Naive B cell (primary cell): Measurements from ENCODE around the gene ABO. TPM values are rescaled to one million over a fixed set of nuclear protein-coding genes. Genes with fewer than 3 reads are reported as not detected.
"Not testable (repeated sequence)": the region's sequence is repeated elsewhere in the genome, so short reads cannot be mapped to it uniquely, and the experiment has no call there.

Experiments used
- ATAC-seq, 2 donors: fragments of 150-1000 bp; cut with Tn5 transposase; 2 replicates each; pipeline ENCODE4 v1.10.0; 2021; ENCODE audit warnings: low read depth in 2 of 2, mild to moderate bottlenecking in 2 of 2, moderate library complexity in 2 of 2
- DNase-seq: peaks from one replicate; pipeline ENCODE4 v3.0.0; 2022
- H3K27ac Mint-ChIP-seq, 6 donors: one replicate each; pipeline ENCODE4 v1.8.0; 2020 to 2022; ENCODE audit warnings: mild to moderate bottlenecking in 6 of 6, mixed read lengths in 6 of 6, moderate library complexity in 5 of 6, inconsistent platforms in 2 of 6
- H3K27me3 Mint-ChIP-seq, 3 donors: one replicate each; pipeline ENCODE4 v1.8.0; 2021 to 2022; ENCODE audit warnings: mixed read lengths in 3 of 3, mild to moderate bottlenecking in 1 of 3
- H3K36me3 Mint-ChIP-seq, 2 donors: one replicate each; pipeline ENCODE4 v1.8.0; 2020 to 2022; ENCODE audit warnings: mixed read lengths in 2 of 2, inconsistent platforms in 1 of 2, mild to moderate bottlenecking in 1 of 2
- H3K4me1 Mint-ChIP-seq, 3 donors: one replicate each; pipeline ENCODE4 v1.8.0; 2020 to 2022; ENCODE audit warnings: mixed read lengths in 3 of 3, inconsistent platforms in 1 of 3, mild to moderate bottlenecking in 1 of 3, moderate library complexity in 1 of 3
- H3K4me3 Mint-ChIP-seq, 8 donors: one replicate each; pipeline ENCODE4 v1.8.0; 2020 to 2022; ENCODE audit warnings: mild to moderate bottlenecking in 8 of 8, mixed read lengths in 8 of 8, moderate library complexity in 8 of 8, inconsistent platforms in 2 of 8
- H3K9me3 Mint-ChIP-seq, 7 donors: one replicate each; pipeline ENCODE4 v1.8.0; 2020 to 2022; ENCODE audit warnings: mixed read lengths in 7 of 7, mild to moderate bottlenecking in 5 of 7, inconsistent platforms in 2 of 7, moderate library complexity in 1 of 7
- polyA plus RNA-seq, 6 donors: library from polyadenylated mRNA; unstranded; fragments of 300-500 nt; fragmentation: Illumina TruSeq; gene quantifications; one replicate each; pipeline ENCODE4 v1.2.3, GENCODE V29; 2021; ENCODE audit warnings: low read depth in 6 of 6

The ABO gene
- polyA plus RNA-seq, 6 donors from 2014 or later = 0.93 to 0.94 TPM; not detected in 4

DNA sequence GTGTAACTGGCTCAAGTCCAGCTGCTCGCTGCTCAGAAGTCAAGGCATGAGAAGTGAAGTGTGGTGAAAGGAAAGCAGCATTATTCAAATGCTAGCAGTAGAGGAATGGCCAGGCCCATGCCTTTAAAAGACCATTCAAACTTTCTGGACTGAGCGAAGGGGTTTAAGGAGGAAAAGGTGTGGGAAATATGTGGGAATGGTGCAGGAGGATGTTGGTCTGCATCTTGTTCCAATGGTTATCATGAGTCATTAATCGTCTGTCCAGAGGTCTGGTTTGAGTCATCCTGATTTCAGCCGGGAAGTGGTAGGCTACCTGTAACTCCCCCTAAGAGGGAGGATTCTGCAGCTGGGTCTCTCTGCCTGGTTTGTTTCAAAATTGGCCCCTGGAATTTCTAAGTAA lies 60.7 kb downstream of the ABO start:
- H3K27ac Mint-ChIP-seq, ATAC-seq, H3K4me1 Mint-ChIP-seq, DNase-seq, H3K36me3 Mint-ChIP-seq, H3K4me3 Mint-ChIP-seq: not testable (repeated sequence)
- peaks cover 0 to 22% (median 8%) of the 10 kb centered on the region in 7 donors for H3K9me3 Mint-ChIP-seq
- peaks cover 23 to 63% (median 59%) of the 10 kb centered on the region in 3 donors for H3K27me3 Mint-ChIP-seq

DNA sequence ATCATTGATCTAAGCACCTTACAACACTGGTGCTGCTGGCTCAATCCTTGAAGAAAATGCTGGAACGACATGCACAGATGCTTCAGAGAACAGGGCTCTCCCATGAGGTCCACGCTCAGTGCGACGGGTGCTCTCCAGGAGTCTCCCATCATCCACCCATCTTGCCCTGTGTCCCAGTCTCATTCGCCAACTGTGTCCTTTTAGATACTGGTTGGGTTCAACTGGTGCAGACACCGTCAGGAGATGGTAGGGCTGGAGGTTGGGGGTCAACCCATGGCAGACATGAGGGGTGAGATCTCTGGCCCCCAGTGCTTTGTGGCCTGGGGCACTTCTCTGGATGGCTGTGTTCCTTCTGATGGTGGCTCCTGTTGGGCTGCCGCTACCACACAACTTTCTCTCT lies 64.4 kb downstream of the ABO start:
- ATAC-seq (no peak), DNase-seq (no peak)
- Mint-ChIP-seq H3K4me3 (no peak overlapping the region), H3K4me1 (no peaks in the 10 kb centered on the region), H3K9me3 (peaks cover 0 to 21% (median 8%) of the 10 kb centered on the region in 7 donors), H3K27ac (no peak overlapping the region), H3K36me3 (no peaks in the 10 kb centered on the region), H3K27me3 (peaks cover 13 to 56% (median 48%) of the 10 kb centered on the region in 3 donors)

DNA sequence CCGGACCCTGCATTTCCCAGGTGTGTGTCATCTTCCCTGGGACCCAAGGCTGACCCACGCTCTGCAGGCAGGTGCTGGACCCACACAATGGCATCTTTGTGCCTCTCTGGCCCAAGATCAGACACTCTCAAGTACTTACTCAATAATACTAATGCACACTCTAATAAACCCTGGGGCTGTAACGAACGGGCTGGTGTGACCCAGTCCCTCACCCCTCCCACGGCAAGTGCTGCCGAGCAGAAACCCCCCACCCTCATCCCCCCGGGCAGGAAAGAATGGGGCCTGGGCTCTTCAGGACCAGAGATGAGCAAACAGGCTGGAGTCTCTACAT lies 64.8 kb downstream of the ABO start:
- H3K4me1 Mint-ChIP-seq = no peaks in the 10 kb centered on the region
- H3K27me3 Mint-ChIP-seq = peaks cover 10 to 56% (median 49%) of the 10 kb centered on the region in 3 donors

DNA sequence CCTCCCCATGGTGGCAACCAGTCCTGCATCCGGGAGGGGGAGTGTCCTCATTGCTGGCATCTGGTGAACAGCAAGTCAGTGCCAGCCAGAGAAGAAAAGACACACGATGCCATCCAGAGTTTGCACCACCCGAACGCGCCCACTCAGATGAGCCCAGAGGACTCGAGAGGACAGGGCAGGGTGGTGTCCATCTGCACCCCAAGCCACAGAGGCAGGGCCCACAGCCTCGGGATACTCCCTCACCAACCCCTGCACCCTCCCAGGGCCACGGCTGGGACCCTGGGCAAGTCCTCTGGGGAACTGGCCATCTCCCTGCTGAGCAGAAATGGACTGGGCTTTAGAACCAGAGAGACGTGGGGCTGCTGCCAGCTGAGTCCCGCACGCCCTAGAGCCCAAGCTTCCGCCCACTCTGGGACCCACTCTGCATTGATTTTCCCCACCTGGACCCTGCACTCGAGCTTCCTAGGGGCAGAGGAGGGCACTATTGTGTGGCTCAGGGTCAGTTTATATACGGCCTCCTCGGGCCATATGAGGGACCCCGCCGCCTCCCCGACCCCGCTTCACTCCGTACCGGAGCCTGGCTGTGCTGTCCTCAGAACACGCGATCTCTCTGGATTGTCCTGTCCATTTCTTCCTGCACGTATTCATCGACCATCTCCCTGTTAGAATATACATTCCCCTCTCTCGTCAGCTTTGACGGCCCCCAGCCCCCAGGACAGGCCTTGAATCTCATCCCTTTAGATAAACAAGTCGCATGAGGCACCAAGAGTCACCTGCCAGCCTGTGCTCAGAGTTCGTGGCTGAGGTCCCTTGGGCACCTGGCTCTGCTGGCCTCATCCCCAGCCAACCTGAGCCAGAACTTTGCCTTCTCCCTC lies 65.4 kb downstream of the ABO start:
- not testable (repeated sequence) for DNase-seq, H3K4me1 Mint-ChIP-seq, H3K4me3 Mint-ChIP-seq, H3K27ac Mint-ChIP-seq, ATAC-seq, H3K36me3 Mint-ChIP-seq
- Mint-ChIP-seq H3K9me3 (peaks cover 0 to 12% (median 3%) of the 10 kb centered on the region in 7 donors), H3K27me3 (peaks cover 5 to 56% (median 50%) of the 10 kb centered on the region in 3 donors)

More for the DNA sequence above, 64.8 kb downstream of the ABO start:
- ATAC-seq (no peak), DNase-seq (no peak)
- H3K27ac Mint-ChIP-seq = no peak overlapping the region
- no peaks in the 10 kb centered on the region for H3K36me3 Mint-ChIP-seq
- H3K9me3 Mint-ChIP-seq = peaks cover 0 to 17% (median 6%) of the 10 kb centered on the region in 7 donors
- H3K4me3 Mint-ChIP-seq = no peak overlapping the region

DNA sequence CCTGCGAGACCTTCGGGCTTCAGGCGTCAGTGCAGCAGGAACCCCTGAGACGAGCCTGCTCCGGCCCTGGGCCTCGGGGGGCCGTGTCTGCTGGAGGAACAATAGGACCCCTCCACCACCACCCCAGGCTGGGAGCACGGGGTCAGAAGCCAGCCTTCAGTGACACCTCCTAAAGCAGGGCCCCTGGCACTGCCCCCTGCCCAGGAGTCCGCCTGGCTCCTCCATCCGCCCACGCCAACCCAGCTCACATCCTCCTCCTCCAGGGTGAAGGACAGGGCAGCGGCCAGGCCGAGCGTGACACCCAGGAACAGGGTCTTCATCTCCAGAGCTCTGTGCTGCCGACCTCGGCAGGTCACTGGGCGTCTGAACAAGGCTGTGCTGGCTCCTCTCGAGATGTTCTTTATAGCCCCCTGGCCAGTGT lies 66.1 kb downstream of the ABO start, which contains the start of gene OBP2B:
Gene OBP2B, minus strand, starts transcription at position 371 of the 421 bp plus-strand sequence. Its CDS starts 51 bp downstream, at position 320.
- H3K9me3 Mint-ChIP-seq, H3K27ac Mint-ChIP-seq, DNase-seq, H3K4me3 Mint-ChIP-seq, ATAC-seq, H3K4me1 Mint-ChIP-seq, H3K36me3 Mint-ChIP-seq: not testable (repeated sequence)
- peaks cover 5 to 51% (median 49%) of the 10 kb centered on the region in 3 donors for H3K27me3 Mint-ChIP-seq

DNA sequence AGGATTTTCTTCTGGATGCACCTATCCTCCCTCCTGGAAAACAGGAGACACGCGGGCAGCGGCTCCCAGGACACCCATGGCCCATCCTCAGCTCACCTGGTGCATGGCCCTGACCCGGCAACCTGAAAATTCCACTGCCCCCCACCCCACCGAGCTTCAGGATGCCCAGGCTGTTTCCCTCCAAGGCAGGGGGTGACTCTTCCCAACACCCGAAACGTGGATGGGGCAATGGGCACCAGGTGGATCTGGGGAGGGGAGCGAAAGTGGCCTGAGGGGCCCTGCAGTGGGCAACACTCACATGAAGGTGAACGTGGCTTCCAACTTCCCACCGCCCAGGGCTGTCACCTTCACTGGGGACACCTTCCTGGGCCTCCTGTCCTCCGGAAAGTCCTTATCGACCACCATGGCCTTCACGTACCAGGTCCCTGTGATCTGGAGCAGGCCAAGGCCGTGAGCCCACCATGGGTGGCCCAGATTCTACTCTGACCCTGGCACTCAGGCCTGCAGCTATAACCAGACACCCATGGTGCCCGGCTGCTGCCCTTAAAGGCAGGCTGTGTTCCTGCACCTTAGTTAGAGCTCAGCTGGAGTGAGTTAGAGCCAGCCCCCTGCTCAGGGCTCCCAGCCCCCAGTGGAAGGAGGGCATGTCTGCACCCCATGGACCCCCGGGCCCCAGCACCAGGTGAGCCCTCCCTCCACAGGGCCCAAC lies 66.7 kb downstream of the ABO start:
- H3K4me1 Mint-ChIP-seq, H3K4me3 Mint-ChIP-seq: not testable (repeated sequence)

DNA sequence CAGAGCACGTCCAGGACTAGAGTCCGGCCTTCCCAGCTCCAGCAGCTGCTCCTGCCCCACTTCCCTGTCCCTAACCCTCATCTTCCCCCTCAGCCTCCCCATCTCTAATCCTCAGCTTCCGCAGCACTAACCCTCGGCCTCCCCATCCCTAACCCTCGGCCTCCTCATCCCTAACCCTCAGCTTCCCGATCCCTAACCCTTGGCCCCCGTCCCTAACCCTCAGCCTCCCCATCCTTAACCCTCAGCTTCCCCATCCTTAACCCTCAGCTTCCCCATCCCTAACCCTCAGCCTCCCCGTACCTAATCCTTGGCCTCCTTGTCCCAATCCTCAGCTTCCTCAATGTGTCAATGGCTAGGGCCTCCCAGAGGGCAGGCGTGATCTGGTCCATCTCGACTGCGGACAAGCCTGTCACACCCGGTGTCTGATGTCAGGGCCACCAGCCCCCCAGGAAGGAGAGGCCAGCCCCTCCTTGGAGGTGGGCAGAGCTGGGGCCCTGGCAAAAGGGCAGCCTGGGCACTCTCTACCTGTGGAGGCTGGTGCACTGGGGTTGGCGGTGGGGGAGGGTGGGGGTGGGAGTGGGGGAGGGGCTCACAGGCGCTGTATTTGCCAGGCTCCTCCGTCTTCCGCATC lies 67.3 kb downstream of the ABO start:
- Mint-ChIP-seq H3K27me3 (peaks cover 5 to 53% (median 49%) of the 10 kb centered on the region in 3 donors), H3K4me1 (no peaks in the 10 kb centered on the region)
- DNase-seq = no peak

More for the DNA sequence above, 66.7 kb downstream of the ABO start:
- H3K27ac Mint-ChIP-seq, ATAC-seq, H3K9me3 Mint-ChIP-seq, DNase-seq, H3K36me3 Mint-ChIP-seq: not testable (repeated sequence)
- H3K27me3 Mint-ChIP-seq = peaks cover 5 to 51% (median 48%) of the 10 kb centered on the region in 3 donors

DNA sequence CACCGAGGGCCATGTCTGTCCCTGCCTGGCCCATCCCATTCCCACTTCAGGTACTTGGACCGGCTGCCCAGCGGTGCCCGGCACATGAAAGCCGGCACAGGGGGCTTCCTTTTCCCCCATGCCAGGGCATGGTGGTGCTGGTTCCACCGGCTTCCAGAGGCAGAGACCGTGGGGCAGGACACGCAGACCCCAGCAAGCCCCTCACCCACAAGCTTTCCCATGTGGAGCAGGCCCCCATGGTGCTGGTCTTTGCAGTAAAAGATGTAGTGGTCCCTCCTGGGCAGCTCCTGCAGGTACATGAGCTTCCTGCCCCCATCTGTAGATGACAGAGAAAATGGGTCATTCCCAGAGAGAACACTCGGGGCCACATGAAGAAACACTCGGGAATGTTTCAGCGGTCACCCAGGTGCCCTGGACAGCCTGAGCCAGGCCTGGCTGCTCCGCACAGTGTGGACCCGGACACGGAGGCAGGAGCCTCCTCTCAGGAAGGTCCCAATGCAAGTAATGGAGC lies 67.9 kb downstream of the ABO start:
- Mint-ChIP-seq H3K27me3 (peaks cover 5 to 54% (median 50%) of the 10 kb centered on the region in 3 donors), H3K4me3 (no peak overlapping the region), H3K4me1 (no peaks in the 10 kb centered on the region), H3K27ac (no peak overlapping the region), H3K36me3 (no peaks in the 10 kb centered on the region), H3K9me3 (peaks cover 0 to 6% (median 2%) of the 10 kb centered on the region in 7 donors)
- DNase-seq (no peak), ATAC-seq (no peak)

More for the DNA sequence above, 67.3 kb downstream of the ABO start:
- Mint-ChIP-seq H3K36me3 (no peaks in the 10 kb centered on the region), H3K4me3 (no peak overlapping the region), H3K9me3 (peaks cover 0 to 6% (median 3%) of the 10 kb centered on the region in 7 donors), H3K27ac (peak overlapping the region in 1 of 6 donors; percentile 87)
- ATAC-seq = no peak

DNA sequence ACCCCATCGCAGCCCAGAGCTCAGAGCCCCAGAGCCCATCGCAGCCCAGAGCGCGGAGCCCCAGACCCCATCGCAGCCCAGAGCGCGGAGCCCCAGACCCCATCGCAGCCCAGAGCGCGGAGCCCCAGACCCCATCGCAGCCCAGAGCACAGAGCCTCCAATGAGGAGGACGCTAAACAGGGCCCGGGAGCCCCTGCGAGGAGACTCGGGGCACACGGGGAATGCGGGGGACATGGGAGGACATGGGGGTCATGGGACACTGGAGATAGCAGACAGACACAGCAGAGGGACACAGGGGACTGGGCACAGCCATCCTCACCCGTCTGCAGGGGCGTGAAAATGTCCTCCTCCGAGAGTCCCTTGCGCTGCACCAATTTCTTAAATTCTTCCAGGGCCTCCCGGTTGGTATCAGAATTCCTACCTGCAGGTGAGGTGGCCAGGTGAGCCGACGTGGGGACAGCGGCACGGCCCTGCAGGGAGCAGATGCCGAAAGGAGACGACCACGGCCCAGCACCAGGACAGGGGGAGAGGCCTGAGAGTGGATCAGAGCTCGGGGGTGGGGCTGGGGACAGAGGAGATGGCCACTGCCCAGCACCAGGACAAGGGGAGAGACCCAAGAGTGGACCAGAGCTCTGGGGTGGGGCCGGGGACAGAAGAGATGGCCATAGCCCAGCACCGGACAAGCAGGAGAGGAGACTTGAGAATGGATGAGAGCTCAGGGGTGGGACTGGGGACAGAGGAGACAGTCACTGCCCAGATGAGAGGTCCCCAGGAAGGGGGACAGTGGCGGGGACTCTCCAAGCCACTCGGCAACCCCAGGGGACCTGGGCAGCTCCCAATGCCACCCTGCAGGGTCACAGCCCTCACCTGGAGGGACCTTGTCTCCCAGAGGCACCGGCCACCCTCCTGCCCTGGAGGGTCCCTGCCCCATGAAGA lies 68.7 kb downstream of the ABO start:
- Mint-ChIP-seq H3K4me1 (no peaks in the 10 kb centered on the region), H3K4me3 (no peak overlapping the region), H3K27me3 (peaks cover 5 to 53% (median 42%) of the 10 kb centered on the region in 3 donors), H3K27ac (no peak overlapping the region), H3K9me3 (peaks cover 0 to 5% (median 0%) of the 10 kb centered on the region in 7 donors), H3K36me3 (no peaks in the 10 kb centered on the region)
- ATAC-seq = no peak
- no peak for DNase-seq

DNA sequence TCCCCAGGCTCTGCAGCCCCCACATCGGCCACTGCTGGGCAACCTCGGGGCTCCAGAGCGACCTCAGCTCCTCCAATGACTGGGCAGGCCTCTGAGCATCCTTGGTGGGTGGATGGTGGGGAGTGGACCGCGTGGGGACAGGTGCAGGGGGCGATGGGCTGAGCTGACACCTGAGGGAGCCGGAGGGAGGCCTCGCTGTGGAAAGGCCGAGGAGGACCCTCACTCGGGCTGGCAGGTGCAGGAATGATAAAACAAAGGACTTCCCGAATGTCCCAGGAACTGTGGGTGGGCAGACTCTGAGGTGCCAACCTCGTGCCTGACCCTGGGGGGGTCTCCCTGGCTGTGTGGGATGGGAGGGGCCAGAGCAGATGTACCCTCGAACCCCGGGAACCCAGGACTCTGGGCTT lies 69.5 kb downstream of the ABO start:
- not testable (repeated sequence) for DNase-seq, H3K4me3 Mint-ChIP-seq, H3K27ac Mint-ChIP-seq, H3K9me3 Mint-ChIP-seq, H3K4me1 Mint-ChIP-seq, ATAC-seq, H3K36me3 Mint-ChIP-seq
- peaks cover 11 to 52% (median 39%) of the 10 kb centered on the region in 3 donors for H3K27me3 Mint-ChIP-seq
